Right cardiac atrium (tissue), 5 donors: ENCODE results near the gene RTKN2. TPM values are rescaled to one million over a fixed set of nuclear protein-coding genes. Genes with fewer than 3 reads are reported as not detected.

Experiments
- ATAC-seq, 2 donors: fragments of 200-7000 bp; cut with Tn5 transposase; one replicate each; pipeline versions ENCODE4 v1.8.0 to v1.9.1; 2020; ENCODE audit warnings: moderate library complexity in 2 of 2, mild to moderate bottlenecking in 1 of 2
- DNase-seq, 3 donors: peaks; one replicate each; pipeline ENCODE4 v3.0.0-alpha.2; 2020
- H3K27ac ChIP-seq: one replicate; pipeline ENCODE4 v1.5.1; 2013; ENCODE audit warnings: mild to moderate bottlenecking, low read length, control low read depth, moderate library complexity
- H3K27me3 ChIP-seq: one replicate; pipeline ENCODE4 v1.6.1; 2013; ENCODE audit not compliant: control insufficient read depth, insufficient read depth
- H3K4me1 ChIP-seq: one replicate; pipeline ENCODE4 v1.6.1; 2013; ENCODE audit warnings: low read length; ENCODE audit not compliant: control insufficient read depth, insufficient read depth
- H3K4me3 ChIP-seq: one replicate; pipeline ENCODE4 v1.5.1; 2013; ENCODE audit warnings: low read length, control low read depth
- H3K9me3 ChIP-seq: one replicate; pipeline ENCODE4 v1.6.1; 2013; ENCODE audit warnings: low read length; ENCODE audit not compliant: control insufficient read depth
- WGBS: extraction: QIAGEN DNeasy Blood & Tissue Kit; methylation state at CpG from one replicate; pipeline ENCODE4 v1.1.7; 2013; 5-methylcytosine and 5-hydroxymethylcytosine counted together
- intact Hi-C, 4 donors: fragments of 100-400 bp; cut with DNase I; formaldehyde crosslinking; loops; one replicate each; pipeline versions ENCODE4 v1.11.0 to v1.14.0; 2022 to 2023
- long read RNA-seq, 4 donors: library from polyadenylated mRNA; unstranded; transcript quantifications; one replicate each; pipeline ENCODE4 v2.0.0, GENCODE V29; 2020 to 2021
- polyA plus RNA-seq: library from polyadenylated mRNA; stranded (reverse); fragments of 200-250 nt; gene quantifications from one replicate; pipeline ENCODE4 v1.2.3, GENCODE V29; 2013
- total RNA-seq, 4 donors: library from RNA; stranded (reverse); fragmentation: NEBNext Ultra II Directional; extraction: Animal tissue kit (Norgen Biotek cat#: 25700); gene quantifications; one replicate each; pipeline ENCODE4 v1.2.1, GENCODE V29; 2021
- donor health status: healthy with polysubstance abuse.
- donor health status: DM: no; HTN: yes; CAD: no.
- donor health status: DM: no; HTN: no; CAD: no.
- donor health status: DM: no; HTN: yes; CAD: no; lungs with severe emphysema.
- donor health status: DM: yes; HTN: yes; CAD: no.

RTKN2 gene, protein sequence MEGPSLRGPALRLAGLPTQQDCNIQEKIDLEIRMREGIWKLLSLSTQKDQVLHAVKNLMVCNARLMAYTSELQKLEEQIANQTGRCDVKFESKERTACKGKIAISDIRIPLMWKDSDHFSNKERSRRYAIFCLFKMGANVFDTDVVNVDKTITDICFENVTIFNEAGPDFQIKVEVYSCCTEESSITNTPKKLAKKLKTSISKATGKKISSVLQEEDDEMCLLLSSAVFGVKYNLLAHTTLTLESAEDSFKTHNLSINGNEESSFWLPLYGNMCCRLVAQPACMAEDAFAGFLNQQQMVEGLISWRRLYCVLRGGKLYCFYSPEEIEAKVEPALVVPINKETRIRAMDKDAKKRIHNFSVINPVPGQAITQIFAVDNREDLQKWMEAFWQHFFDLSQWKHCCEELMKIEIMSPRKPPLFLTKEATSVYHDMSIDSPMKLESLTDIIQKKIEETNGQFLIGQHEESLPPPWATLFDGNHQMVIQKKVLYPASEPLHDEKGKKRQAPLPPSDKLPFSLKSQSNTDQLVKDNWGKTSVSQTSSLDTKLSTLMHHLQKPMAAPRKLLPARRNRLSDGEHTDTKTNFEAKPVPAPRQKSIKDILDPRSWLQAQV
- total RNA-seq, result under 1 TPM; 0.06 to 0.19 (median 0.13) TPM
- 0.11 TPM for polyA plus RNA-seq
- long read RNA-seq, donor 1, partial matches to known transcripts, result 0 of 1 reads
- long read RNA-seq, donor 1, other reads (novel, unspliced or antisense), result 0 of 1 reads
- long read RNA-seq, donor 2, result 0 reads
- long read RNA-seq, donor 3, partial matches to known transcripts, result 0 of 1 reads
- long read RNA-seq, donor 3, other reads (novel, unspliced or antisense), result 0 of 1 reads
- long read RNA-seq, donor 4, result 0 reads

- intact Hi-C loops, result no loop called here
- Histone ChIP-seq H3K4me3 (peak within 1 kb of the TSS; percentile 73), H3K27me3 (no peaks in the 10 kb centered on the region), H3K9me3 (no peaks in the 10 kb centered on the region), H3K27ac (no peak within 1 kb of the TSS), H3K4me1 (no peaks in the 10 kb centered on the region)
- peak; percentile 92 to 95 for ATAC-seq
- under 1% methylated on average over 63 of the region's 63 CpGs for WGBS
- DNase-seq, result peak; percentile 61 to 85 (median 83)
Measured at GRCh38 chr10:62268399-62269114, at the start of gene RTKN2. Gene RTKN2 (minus strand): TSS chr10:62268844. CDS start chr10:62268610, 234 bp downstream.

DNA sequence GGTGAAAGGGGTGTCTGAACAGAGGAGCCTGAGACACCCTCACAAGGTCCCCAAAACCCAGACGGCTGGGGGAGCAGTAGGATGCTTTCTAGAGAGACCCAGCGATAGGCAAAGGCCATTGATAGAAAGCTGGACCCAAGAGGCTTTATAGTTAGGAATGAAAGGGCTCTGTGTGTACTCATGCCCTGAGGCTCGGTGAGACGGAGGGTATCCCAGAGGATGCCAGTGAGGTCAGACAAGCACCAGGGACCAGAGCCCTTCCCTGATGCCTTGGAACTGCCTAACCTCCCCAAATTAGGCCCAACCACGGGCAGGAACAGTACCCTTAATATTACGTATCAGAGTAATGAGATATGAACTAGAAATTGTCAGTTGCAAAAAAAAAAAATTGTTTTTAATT, 48.6 kb upstream of the RTKN2 start:
- 74% methylated on average over 6 of the region's 6 CpGs for WGBS
- DNase-seq, result no peak
- Histone ChIP-seq H3K4me3 (no peak overlapping the region), H3K27me3 (no peaks in the 10 kb centered on the region), H3K27ac (no peak overlapping the region), H3K4me1 (no peaks in the 10 kb centered on the region), H3K9me3 (no peaks in the 10 kb centered on the region)
- ATAC-seq, result no peak
- intact Hi-C loops, result no loop called here

DNA sequence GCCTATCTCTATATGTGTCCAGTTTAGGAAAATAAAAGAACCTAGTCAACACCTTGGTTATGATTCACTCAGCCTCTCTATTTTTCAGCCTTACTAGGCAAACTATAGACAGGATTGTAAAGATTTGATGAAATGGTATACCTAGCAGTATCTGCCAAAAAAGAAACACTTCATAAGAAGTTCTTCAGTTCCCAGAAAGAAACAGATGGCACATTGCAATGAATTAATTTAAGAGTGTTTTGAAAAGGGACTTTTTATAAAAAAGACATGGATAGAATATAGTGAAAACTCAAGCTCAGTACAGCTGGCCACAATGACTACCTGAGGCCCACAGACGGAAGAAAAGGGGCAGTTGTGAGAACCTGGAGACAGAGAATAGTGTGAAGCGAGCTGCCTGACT, 40.6 kb upstream of the RTKN2 start:
- DNase-seq (no peak), ATAC-seq (no peak)
- intact Hi-C loops, result no loop called here
- Histone ChIP-seq H3K27me3 (no peaks in the 10 kb centered on the region), H3K27ac (no peak overlapping the region), H3K4me1 (no peaks in the 10 kb centered on the region), H3K9me3 (no peaks in the 10 kb centered on the region), H3K4me3 (no peak overlapping the region)
- 85% methylated on average over 2 of the region's 2 CpGs for WGBS

GRCh38 chr10:62308101-62308500, 39.5 kb upstream of the RTKN2 start:
- Histone ChIP-seq H3K4me3 (no peak overlapping the region), H3K27ac (no peak overlapping the region), H3K9me3 (no peaks in the 10 kb centered on the region), H3K4me1 (no peaks in the 10 kb centered on the region), H3K27me3 (no peaks in the 10 kb centered on the region)
- intact Hi-C loops, result no loop called here
- no peak for ATAC-seq
- no peak for DNase-seq

DNA sequence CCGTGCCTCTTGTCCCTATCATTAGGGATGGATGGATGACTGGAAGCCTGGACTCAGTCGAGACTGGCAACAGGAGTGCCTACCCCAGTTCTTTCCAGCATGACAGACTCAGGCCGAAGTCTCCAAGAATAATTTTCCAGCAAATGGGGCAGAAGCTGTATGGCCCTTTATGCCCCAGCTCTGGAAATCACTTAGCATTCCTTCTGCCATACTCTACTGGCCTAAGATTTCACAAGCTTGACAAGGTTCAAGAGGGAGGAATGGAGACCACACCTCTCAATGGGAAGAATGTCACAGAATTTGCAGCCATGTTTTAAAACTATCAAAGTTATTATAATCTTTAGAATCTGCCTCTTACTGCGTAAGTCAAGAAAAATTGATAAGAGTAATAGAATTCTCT, 39.0 kb upstream of the RTKN2 start:
- 43% methylated on average over 4 of the region's 4 CpGs for WGBS
- Histone ChIP-seq H3K4me3 (no peak overlapping the region), H3K27me3 (no peaks in the 10 kb centered on the region), H3K4me1 (no peaks in the 10 kb centered on the region), H3K27ac (no peak overlapping the region), H3K9me3 (no peaks in the 10 kb centered on the region)
- intact Hi-C loops, result no loop called here
- DNase-seq (no peak), ATAC-seq (no peak)

- Histone ChIP-seq H3K9me3 (no peaks in the 10 kb centered on the region), H3K27ac (no peak overlapping the region), H3K4me1 (no peaks in the 10 kb centered on the region), H3K4me3 (no peak overlapping the region), H3K27me3 (no peaks in the 10 kb centered on the region)
- ATAC-seq (no peak), DNase-seq (no peak)
- intact Hi-C loops, result no loop called here
- WGBS, result 69% methylated on average over 9 of the region's 9 CpGs
Measured at GRCh38 chr10:62306663-62307062, 38.0 kb upstream of the RTKN2 start.

DNA sequence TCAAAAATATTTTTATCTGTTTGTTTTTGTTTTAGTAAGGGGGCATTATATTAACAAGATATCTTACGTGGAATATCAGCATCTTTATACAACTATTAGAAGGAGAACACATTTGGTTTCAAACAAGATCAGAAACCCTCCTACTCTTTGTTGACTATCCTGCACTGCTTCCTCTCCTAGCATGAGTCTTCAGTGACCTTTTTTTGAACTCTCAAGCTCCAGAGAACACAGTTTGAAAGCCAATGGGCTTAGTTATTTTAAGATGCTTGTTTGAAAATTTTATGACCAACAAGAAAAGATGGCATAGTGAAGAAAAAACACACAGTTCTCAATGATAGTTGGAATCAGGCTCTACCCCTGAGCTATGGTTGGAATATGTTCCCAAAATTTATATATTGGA, 37.2 kb upstream of the RTKN2 start:
- intact Hi-C loops, result no loop called here
- no peak for ATAC-seq

DNA sequence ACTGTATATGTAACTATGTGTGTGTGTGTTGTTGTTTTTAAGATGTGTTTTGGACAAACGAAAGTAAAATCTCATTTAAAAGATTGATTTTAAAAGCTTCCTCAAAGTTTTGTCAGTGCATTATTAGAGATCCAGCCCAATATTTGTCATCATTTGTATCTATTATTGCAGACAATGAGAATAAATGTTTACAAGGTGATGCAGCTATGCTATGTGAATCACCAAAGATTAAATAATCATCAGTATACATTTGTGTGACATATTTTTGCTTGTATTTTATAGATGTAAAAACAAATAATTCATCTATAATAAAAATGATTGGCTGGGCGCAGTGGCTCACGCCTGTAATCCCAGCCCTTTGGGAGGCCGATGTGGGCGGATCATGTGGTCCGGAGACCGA, 35.3 kb upstream of the RTKN2 start:
- H3K4me1 ChIP-seq, result no peaks in the 10 kb centered on the region
- no peak for ATAC-seq
- intact Hi-C loops, result no loop called here

More for the DNA sequence above, 37.2 kb upstream of the RTKN2 start:
- Histone ChIP-seq H3K27me3 (no peaks in the 10 kb centered on the region), H3K9me3 (no peaks in the 10 kb centered on the region), H3K27ac (no peak overlapping the region), H3K4me1 (no peaks in the 10 kb centered on the region), H3K4me3 (no peak overlapping the region)
- WGBS, result 57% methylated on average over 1 of the region's 1 CpG
- DNase-seq, result no peak

GRCh38 chr10:62302760-62303159, 34.1 kb upstream of the RTKN2 start:
- H3K27ac ChIP-seq, result no peak overlapping the region
- 83% methylated on average over 4 of the region's 4 CpGs for WGBS
- intact Hi-C loops, result no loop called here
- H3K4me1 ChIP-seq, result no peaks in the 10 kb centered on the region
- DNase-seq (no peak), ATAC-seq (no peak)
- no peaks in the 10 kb centered on the region for H3K27me3 ChIP-seq
- H3K4me3 ChIP-seq, result no peak overlapping the region
- H3K9me3 ChIP-seq, result no peaks in the 10 kb centered on the region

More for the DNA sequence above, 35.3 kb upstream of the RTKN2 start:
- DNase-seq, result no peak
- Histone ChIP-seq H3K27ac (no peak overlapping the region), H3K27me3 (no peaks in the 10 kb centered on the region), H3K9me3 (no peaks in the 10 kb centered on the region), H3K4me3 (no peak overlapping the region)
- WGBS, result 96% methylated on average over 7 of the region's 7 CpGs

DNA sequence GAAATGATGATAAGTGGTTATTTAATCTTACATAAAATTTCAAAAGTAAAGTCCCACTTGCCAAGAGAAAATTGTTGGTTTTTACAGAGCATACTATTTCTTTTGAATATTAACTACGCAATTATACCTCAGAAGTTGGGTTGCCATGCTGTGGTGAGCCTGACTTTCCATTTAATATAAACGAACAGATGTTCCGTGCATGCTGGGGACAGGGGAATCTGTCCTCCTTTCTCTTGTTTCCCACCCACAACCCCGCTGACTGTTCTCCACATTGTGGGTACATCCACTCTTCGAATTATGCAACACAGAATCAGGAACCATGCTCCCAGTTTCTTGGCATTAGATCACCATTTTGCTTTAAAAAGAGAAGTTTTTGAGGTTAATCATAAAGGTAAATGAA, 29.2 kb upstream of the RTKN2 start:
- intact Hi-C loops, result no loop called here
- Histone ChIP-seq H3K27ac (no peak overlapping the region), H3K27me3 (no peaks in the 10 kb centered on the region), H3K4me1 (no peaks in the 10 kb centered on the region), H3K4me3 (no peak overlapping the region), H3K9me3 (no peaks in the 10 kb centered on the region)
- 67% methylated on average over 5 of the region's 5 CpGs for WGBS
- no peak for DNase-seq
- ATAC-seq, result no peak

GRCh38 chr10:62284221-62284620, 15.6 kb upstream of the RTKN2 start:
- intact Hi-C loops, result no loop called here
- no peak for DNase-seq
- Histone ChIP-seq H3K4me1 (no peaks in the 10 kb centered on the region), H3K4me3 (no peak overlapping the region), H3K9me3 (no peaks in the 10 kb centered on the region), H3K27ac (no peak overlapping the region), H3K27me3 (no peaks in the 10 kb centered on the region)
- ATAC-seq, result no peak
